ENCODE data around the gene TBC1D22A.

Gene TBC1D22A

DNA sequence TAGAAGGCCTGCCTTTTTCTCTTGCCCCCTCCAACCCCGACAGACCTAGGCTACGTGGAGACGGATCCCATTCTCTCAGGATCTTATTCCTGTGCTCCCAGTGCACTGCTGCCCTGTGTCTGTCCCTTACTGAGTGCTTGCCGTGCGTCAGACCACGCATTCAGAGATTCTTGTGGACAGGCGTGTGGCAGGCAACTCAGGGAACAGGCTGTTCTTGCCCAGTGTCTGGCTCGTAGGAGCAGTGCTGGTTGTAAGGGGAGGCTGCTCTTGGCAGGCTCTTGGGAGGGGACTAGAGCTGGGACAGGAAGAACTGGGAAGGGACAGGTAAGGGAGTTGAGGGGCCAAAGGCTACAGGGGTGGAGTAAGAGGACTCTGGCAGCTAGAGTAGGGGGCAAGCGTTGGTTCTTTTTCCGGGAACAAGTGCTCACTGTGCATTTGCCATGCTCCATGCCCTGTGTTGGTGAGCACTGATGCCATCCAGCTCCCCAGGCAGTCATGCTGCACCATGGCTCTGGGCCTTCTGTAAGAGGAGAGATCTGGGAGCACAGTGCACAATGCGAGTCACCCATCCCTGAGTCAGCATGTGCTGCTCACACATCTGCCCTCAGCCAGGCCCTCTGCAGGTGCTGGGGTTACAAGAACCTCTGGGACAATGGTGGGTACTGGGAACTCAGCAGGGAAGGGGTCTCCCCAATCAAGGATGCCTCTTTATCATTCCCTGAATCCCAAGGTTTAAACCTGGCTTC is 119.1 kb downstream of the TBC1D22A start:
- DNase-seq (ENCODE audit: low read depth, low spot score): no peak

- DNase-seq (ENCODE audit: low read depth, low spot score): no peak
These were observed 120.9 kb downstream of the TBC1D22A start for GRCh38 chr22:46883092-46883910.

DNA sequence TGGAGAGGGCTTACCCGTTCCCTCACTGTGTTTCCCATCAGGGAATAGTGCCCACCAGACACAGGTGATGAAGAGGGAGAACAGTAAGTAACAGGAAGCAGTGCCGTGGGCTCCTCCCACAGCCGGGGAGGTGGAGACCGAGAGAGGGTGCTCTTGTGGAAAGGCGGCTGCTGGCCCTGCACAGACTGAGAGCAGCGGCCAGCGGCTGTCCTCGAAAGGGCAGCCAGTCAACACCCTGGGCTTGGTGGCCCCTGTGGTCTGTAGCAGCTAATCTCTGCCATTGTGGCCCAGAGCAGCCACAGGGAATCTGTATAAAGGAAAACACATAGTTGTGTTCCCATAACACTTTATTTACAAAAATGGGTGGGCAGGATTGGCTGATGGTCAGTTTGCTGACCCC is 121.9 kb downstream of the TBC1D22A start:
- DNase-seq (ENCODE audit: low read depth, low spot score): no peak

DNA sequence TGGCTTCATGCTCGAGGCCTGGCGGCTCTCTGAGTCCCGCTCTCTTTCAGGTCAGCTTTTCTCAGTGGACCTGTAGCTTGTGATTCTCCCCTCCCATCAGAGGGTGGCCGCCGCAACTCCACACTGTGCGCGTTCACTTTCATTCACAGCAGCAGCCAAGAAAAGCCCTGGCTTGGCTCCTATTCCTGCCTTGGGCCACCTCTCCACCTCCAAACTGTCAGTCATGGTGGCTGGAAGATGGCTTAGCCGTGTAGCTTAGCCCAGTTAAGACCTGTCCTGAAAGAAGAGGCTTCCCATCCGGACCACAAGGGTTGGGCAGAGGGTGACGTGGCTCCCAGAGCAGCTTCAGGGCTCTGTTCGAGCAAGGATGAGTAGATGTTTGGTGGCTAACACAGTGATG is 125.5 kb downstream of the TBC1D22A start:
- DNase-seq (ENCODE audit: low read depth, low spot score): no peak

DNA sequence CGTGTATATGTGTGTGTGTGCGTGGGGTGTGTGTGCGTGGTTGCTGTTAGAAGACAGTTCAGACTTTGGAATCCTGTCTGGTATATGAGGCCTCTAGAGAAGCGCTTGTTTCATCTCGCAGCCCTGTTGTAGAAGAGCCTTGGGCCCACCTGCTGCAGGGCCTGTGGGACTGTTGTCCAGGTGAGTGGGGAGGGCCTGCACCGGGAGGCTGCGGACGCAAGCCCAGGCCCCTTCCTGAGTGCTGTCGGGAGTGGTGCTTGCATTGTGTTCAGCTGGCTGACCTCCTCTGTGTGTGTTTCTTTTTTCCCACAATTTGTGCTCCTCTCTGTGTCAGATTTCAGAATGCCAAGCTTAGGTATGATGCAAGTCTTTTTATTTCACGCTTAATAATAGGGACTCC is 128.4 kb downstream of the TBC1D22A start:
- no peak for DNase-seq (ENCODE audit: low read depth, low spot score)

DNA sequence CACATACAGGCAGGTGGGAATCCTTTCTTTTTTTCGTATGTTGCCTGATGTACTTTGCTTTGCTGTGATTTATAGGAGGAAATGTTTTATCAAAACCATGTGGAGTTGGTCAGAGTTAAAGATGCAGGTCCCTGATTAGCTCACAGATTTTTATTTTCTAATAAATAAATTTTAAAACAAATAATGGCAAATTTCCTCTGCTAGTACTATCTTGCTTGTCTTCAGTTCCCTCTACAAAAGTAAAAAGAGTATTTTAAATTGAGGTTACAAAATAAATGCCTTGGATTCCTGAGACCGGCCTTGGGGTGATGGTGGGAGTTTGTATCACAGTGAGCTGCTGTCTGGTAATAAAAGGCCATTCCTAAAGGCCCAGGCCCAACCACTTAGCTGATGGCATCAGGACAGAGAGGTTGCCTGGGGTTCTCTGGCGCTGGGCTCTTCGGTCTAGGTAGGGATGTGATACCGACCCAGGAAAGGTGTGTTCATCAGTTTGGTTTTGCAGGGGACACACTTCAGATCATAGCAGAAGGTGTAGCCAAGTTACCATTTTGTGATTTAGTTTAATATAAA is 129.0 kb downstream of the TBC1D22A start:
- no peak for DNase-seq (ENCODE audit: low read depth, low spot score)

DNA sequence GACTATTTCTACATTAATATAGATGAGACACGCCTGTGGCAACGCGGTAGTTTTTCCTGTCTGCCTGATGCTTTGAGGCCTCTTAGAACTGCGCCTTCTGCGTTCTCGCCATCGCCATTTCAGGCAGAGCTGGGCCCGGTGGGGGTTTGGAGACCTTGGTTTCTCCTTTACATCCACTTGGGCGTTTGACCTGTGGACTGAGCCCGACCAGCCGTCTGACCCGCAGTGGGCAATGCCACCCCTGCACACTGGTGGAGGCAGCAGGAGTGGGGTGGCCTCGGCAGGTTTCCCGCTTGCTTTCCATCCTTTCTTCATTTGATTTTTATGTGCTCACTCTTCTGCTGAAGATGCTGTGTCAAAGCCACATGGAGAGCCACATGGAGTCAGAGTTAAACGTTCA is 130.4 kb downstream of the TBC1D22A start:
- no peak for DNase-seq (ENCODE audit: low read depth, low spot score)

- no peak for DNase-seq (ENCODE audit: low read depth, low spot score)
These were observed 131.0 kb downstream of the TBC1D22A start for GRCh38 chr22:46893281-46894020.

GRCh38 chr22:46894081-46894671 is 131.7 kb downstream of the TBC1D22A start:
- DNase-seq (ENCODE audit: low read depth, low spot score): no peak

DNA sequence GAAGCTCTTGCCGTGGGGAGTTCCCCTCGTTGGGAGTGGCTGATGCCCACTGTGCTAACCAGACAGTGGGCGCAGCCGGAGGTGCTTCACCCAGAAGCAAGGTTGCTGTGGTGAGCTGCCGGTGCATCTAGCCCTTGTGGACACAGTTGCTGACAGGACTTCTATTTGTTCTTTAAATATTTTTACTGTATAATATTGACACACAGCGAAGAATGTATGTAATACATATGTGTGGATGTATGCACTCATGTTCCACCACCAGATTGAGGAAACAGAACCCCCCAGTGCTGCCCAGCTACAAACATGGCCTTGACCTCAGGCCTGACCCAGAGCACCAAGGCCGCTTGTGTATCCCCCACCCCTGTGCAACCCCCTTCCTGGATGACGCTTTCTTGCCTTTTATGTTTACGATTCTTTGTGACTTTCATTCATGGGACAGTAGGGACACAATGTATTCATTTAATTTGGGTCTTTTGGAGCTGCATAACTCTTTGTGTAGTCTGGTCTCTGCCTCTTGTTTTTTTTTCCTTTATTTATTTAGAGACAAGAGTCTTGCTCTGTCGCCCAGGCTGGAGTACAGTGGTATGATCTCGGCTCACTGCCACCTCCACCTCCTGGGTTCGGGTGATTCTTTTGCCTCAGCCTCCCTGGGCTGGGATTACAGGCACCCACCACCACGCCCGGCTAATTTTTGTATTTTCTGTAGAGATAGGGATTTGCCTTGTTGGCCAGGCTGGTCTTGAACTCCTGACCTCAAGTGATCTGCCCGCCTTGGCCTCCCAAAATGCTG is 132.6 kb downstream of the TBC1D22A start:
- DNase-seq (ENCODE audit: low read depth, low spot score): no peak

- DNase-seq (ENCODE audit: low read depth, low spot score): no peak
These were observed 133.3 kb downstream of the TBC1D22A start for GRCh38 chr22:46895753-46896152.

DNA sequence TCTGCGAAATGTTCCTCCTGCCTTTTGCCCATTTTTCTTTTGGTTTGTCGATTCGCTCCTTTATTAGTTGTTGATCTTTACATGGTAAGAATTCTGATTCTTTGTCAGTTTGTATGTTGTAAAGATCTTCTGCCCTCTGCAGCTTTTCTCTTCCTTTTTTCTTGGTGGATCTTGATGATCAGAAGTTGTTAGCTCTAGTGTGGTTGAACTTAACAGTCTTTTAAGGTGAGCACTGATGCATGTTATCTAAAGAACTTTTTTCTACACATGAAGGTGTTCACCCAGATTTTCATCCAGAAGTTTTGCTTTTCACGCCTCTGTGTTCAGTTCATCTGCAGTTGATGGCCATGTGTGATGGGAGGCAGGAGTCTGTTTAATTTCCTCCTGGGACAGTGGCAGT is 133.7 kb downstream of the TBC1D22A start:
- DNase-seq (ENCODE audit: low read depth, low spot score): no peak

- DNase-seq (ENCODE audit: low read depth, low spot score): no peak
These were observed 134.3 kb downstream of the TBC1D22A start for GRCh38 chr22:46896568-46897245.

DNA sequence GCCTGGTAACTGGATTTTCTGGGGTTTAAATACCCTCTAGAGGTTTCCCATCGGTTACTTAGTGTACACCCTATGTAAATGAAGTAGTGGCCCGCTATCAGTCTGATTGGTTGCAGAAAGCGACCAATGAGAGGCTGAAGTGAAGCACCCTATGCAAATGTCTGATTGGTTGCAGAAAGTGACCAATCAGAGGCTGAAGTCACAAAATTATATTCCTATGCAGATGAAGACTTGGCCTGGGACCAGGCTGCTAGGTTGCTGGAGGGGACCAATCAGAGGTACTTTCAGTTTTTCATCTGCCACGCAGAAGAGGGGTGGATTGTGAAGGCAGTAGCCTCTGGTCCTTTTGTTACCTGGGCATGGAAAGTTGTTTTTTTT is 134.8 kb downstream of the TBC1D22A start:
- DNase-seq (ENCODE audit: low read depth, low spot score): no peak

- no peak for DNase-seq (ENCODE audit: low read depth, low spot score)
These were observed 138.1 kb downstream of the TBC1D22A start for GRCh38 chr22:46900549-46900948.

DNA sequence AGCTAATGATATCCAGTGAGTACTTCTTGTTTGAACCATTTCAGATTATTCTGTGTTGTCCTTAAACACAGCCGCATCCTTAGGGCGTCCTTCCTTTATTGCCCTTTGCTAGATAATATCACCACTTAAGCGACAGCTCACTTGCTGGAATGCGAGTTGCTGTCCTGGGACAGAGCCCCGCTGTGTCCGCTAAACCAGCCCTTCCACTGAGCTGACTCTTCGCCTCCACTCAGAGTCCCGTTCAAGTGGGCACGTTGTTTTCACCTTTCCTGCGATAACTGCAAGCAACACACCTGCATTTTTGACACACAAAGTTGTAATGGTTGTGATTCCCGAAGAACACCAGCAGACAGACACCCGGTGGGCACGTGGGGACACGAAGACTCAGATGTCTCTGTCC is 140.0 kb downstream of the TBC1D22A start:
- no peak for DNase-seq (ENCODE audit: low read depth, low spot score)

DNA sequence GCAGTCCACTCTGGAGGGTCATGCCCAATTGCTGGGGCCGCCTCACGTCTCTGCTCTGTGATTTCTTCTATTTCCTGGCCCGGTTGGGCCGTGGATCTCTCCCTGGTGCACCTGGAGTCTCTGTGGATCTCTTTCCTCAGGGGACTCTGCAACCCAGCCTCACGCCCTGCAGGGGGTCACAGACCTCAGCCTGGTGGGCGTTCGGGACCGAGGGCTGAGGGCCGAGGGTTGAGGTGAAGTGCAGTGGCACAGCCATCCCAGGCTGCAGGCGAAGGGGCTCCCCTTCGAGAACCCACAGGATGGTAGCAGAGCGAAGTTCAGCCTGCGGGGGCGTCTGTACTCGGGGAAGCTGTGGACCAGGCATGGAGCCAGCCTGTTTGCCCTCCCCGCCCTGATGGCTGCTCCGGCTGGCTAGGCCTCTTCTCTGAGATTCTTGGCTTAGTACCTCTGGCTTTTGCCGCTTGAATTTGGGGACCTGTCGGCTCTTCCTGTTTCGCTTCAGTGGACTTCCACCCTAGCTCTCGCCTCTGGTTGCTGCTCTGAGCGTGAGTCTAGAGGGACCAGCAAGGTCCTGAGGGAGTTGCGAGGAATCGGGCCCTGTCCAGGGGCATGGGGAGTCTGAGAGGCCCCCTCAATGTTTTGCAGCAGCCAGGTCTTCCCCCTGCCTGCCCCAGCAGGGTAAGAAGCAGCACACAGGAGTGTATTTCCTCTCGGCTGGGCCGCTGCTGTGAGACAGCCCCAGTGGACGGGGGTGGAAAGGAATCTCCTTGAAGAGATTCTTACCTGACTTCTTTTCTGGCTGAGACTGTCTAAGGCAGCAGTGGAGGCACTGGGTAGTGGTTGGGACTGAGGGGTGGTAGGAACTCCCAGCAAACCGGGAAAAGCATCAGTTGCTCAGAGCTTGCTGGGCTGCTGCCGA is 140.8 kb downstream of the TBC1D22A start:
- no peak for DNase-seq (ENCODE audit: low read depth, low spot score)

DNA sequence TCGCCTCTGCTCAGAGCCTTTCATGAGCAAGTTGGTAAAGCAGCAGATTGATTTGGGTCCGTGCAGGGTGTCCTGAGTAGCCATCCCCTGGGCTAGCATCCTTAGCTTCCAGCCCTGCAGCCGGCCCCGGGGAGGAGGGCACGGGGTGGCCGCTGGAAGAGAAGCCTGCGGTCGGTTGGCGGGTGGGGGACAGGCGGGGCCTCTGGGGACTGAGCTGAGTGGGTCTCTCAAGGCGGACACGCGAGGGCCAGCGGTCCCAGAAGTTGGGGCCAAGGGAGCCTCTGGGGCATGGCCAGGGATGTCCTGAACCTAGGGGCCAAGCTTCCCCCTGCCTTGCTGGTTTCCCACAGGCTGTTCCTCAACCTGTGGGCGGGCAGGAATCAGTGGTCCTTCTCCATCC is 143.0 kb downstream of the TBC1D22A start:
- no peak for DNase-seq (ENCODE audit: low read depth, low spot score)

DNA sequence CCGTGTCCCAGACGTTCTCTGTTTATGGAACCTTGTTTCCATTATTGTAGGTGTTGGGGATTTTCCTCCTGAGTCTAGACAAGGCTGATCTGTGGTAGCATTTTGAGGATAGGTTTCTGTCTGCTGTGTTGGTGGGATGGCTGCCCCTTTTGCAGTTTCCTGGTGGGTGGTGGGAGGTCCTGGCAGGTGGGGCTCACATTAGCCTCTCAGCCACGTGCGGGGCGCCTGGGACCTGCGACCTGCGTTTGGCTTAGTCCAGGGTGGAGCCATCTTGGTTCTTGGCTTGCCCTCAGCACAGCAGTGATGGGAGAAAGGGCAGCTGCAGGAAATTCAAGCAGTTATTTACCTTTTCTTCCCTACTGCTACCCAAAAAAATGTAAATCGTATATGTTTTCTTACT is 143.4 kb downstream of the TBC1D22A start:
- no peak for DNase-seq (ENCODE audit: low read depth, low spot score)
